LNCaP clone FGC (cell line): ENCODE results near the gene MAPK4.
"Not testable (repeated sequence)": the region's sequence is repeated elsewhere in the genome, so short reads cannot be mapped to it uniquely, and the experiment has no call there.

ENCODE experiments used
- DNase-seq: peaks from one replicate; pipeline ENCODE4 v3.0.0-alpha.2; 2011; ENCODE audit warnings: low read depth
- H3K4me3 ChIP-seq: 2 replicates; pipeline ENCODE4 v1.5.1; 2011; ENCODE audit warnings: mild to moderate bottlenecking, low read depth, low read length, control low read depth
- TF ChIP-seq, protein P1 (sequence below): IDR thresholded peaks from 2 replicates; pipeline ENCODE4 v1.5.1; 2012; ENCODE audit warnings: mild to moderate bottlenecking; ENCODE audit not compliant: control insufficient read depth, insufficient read depth; ENCODE audit errors: extremely low read depth

The MAPK4 gene

DNA sequence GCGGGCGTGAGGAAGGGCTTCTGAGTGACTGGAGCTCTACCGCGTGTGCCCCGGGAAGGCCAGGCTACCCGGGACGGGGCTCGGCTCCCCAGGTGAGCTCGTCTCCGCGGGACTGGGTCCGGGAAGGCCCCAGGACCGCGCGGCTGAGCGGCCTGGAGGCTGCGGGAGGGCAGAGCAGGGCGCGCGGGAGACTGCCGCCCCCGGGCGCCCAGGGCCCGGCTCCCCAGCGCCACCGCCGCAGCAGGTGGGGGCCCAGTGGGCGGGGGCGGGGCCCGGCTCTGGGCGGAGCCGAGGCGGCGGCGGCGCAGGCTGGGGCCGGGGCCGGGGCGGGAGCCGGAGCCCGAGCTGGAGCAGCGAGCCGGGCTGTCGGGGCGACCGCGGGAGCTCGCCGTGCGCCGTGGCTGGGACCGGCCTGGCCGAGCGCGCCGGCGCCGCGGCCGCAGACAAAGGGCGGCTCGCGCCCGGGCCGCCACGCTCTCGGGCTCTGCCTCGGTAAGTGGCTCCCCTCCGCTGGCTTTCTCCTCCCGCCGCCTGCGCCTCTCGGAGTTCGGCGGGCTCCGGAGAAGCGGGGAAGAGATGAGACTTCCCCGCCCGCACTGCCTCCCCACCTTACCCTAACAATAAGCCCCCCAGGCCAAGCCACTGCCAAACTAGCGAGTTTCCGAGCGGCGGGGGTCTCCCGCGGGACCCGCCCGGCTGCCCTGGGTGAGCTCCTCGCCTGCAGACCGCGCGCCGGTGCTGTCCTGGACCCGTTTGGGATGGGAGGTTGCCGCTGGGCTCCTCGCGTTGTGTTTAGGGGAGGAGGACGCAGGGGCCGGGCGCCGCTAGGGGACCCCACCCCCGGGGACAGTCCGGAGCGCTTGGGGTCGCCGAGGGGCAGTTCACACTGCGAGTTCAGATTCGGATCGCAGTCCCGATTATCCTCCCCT lies at the start of gene MAPK4:
Gene MAPK4 (plus strand): TSS at position 336 of the 929 bp plus-strand sequence. CDS start 103,872 bp downstream, outside the sequence.
- TF ChIP-seq, protein P1, sequence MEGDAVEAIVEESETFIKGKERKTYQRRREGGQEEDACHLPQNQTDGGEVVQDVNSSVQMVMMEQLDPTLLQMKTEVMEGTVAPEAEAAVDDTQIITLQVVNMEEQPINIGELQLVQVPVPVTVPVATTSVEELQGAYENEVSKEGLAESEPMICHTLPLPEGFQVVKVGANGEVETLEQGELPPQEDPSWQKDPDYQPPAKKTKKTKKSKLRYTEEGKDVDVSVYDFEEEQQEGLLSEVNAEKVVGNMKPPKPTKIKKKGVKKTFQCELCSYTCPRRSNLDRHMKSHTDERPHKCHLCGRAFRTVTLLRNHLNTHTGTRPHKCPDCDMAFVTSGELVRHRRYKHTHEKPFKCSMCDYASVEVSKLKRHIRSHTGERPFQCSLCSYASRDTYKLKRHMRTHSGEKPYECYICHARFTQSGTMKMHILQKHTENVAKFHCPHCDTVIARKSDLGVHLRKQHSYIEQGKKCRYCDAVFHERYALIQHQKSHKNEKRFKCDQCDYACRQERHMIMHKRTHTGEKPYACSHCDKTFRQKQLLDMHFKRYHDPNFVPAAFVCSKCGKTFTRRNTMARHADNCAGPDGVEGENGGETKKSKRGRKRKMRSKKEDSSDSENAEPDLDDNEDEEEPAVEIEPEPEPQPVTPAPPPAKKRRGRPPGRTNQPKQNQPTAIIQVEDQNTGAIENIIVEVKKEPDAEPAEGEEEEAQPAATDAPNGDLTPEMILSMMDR = no peak
- peak within 1 kb of the TSS; percentile 66 for H3K4me3 ChIP-seq
- DNase-seq = no peak

GRCh38 chr18:50517277-50517676 lies 42.6 kb upstream of the MAPK4 start:
- DNase-seq, H3K4me3 ChIP-seq: not testable (repeated sequence)

DNA sequence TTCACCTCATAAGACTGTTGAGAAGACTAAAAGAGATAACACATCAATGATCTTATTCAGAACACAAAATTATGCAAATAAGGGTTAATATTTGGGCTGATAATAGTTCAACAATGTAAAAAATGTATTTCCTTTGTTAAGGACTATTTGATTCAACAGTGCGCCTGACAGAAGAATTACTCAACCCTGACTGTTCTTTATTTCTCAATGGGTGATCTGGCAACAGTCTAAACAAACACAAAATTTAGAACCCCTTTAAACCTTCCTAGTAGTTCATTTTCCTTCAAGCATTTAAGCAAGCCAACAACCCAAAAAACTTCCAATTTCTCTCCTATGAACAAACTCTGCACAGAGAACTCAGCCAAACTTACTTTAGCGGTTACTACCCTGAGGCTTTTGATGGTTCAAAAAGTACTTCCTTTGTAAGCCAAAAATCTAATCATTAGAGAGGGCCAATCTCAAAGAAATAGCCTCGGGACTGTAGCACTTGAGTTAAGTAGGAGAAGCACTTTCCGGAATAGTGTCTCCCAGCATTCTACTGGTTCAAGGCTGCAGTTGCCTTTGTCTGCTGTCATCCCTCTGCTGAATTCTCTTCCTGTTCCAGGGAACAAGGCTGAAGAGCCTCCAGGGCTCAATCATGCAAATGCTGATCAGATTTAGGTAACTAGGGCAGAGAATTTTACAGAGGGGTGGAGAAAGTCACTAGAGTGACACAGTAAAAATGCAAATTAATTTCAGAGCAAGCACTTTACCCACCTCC lies 40.9 kb upstream of the MAPK4 start:
- DNase-seq = no peak
- TF ChIP-seq, protein P1 = no peak
- H3K4me3 ChIP-seq = no peak overlapping the region

DNA sequence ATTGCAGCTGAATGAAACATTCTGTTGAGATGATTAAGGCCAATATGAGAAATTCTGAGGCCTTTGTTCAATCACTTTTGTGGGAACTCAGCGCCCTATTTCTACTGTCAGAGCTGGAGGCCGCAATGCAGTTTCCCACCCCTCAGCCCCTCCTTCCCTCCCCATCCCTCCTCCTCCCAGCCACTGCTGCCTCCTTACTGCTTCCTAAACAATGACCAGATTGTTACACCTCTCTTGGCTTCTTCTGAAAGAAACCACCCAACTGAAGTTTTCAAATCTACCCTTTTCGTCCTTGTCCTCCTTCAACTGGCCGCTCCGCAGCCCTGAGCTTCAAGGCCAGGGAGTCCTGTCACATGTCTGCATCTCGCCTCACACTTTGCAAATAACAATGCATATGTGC lies 36.7 kb upstream of the MAPK4 start:
- TF ChIP-seq, protein P1 = no peak
- no peak overlapping the region for H3K4me3 ChIP-seq
- DNase-seq = no peak

- peak; percentile 66 for DNase-seq
- TF ChIP-seq, protein P1 = no peak
- no peak overlapping the region for H3K4me3 ChIP-seq
Measured at GRCh38 chr18:50527636-50528307, 32.1 kb upstream of the MAPK4 start.

DNA sequence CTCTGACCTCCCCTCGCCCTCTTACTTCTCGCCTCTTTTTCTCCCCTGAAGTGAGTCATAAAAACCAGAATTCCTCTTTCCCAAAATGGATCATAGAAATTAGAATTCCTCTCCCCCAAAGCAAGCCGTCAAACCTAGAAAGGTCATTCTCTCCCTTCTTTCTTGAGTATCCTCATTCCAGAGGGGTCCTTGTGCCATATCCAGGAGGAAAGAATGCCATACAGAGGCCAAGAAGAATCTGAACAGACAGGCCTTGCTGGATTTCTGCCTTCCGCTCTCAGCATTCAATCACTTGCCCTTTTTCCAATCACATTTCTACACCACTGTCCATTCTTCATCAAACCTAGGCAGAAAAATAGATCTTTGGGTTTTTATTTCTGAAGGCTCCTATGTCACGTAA lies 31.1 kb upstream of the MAPK4 start:
- H3K4me3 ChIP-seq = no peak overlapping the region
- no peak for DNase-seq
- TF ChIP-seq, protein P1 = no peak

DNA sequence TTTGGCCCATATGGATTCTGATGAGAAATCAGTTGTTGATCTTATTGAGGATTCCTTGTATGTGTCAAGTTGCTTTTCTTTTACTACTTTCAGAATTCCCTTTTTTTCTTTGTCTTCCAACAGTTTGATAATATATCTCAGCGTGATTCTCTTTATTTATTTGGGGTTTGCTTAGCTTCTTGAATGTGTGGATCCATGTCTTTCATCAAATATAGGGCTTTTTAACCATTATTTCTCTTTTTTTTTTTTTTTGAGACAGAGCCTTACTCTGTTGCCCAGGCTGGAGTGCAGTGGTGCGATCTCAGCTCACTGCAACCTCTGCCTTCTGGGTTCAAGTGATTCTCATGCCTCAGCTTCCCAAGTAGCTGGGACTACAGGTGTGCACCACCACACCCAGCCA lies 26.1 kb upstream of the MAPK4 start:
- not testable (repeated sequence) for H3K4me3 ChIP-seq, DNase-seq

GRCh38 chr18:50544476-50544875 lies 15.4 kb upstream of the MAPK4 start:
- DNase-seq, H3K4me3 ChIP-seq: not testable (repeated sequence)
